Stimulated activated CD4-positive, alpha-beta T cell treated with anti-CD3 and anti-CD28 coated beads, Interleukin-4, amount 100 ng/mL, for 24 hours (primary cell): ENCODE data around the gene MBNL2.

Experiments used
- DNase-seq: peaks from one replicate; pipeline ENCODE4 v3.0.0-alpha.2; 2020

Gene MBNL2

DNA sequence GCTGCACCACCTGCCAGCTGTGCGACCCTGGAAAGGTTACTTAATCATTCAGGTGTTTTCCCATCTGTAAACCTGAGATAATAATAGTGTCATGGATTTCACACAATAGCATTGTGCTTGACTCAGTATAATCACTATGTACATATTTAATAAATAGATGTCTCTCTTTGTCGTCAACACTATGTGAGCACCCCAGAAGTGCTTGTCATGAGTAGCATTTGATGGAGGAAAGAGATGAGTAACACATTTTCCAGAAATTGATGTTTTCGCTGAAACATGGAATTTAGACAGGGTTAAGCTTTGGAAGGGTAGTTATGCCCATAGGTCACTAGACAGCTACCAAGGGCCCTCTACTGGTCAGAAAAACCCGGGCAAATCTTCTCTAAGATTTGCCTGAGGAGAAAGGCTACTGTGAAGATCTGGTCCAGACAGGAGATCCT is 9.5 kb upstream of the MBNL2 start:
- no peak for DNase-seq

DNA sequence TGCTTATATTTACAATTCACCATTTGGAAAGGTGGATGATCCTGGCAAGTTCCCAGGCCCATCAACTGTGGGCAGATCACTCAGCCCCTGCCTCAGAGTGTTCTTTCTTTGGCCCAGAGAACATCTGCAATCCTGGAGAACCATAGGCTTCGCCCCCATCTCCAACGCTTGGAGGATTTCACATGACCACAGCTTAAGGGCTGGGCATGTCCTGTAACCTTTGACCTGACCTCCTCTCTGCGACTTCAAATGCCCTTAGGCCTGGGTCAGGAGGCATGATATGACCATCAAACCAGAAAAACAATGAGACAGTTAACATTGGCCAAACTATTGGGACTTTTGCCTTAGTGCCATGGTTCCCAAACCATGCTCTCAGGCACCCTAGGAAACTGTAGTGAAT is 7.2 kb upstream of the MBNL2 start:
- DNase-seq, result no peak

DNA sequence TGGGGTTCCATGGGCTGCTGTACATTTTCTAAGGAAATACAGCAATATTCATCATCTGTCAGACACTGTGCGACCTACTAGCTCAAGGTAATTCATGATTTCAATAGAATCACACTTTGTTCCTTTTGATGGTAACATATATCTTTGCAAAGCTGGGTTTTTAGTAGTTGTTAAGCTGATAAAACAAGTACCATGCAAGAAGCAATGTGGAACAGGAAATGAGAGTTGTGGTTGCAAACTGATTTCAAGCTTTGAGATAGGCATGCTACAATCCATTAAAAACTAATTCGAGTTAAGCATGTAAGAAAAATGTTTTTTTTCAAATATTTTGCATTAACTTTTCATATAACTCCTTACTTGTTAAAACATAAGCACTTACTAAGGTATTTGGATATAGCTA is 6.8 kb upstream of the MBNL2 start:
- DNase-seq, result no peak

DNA sequence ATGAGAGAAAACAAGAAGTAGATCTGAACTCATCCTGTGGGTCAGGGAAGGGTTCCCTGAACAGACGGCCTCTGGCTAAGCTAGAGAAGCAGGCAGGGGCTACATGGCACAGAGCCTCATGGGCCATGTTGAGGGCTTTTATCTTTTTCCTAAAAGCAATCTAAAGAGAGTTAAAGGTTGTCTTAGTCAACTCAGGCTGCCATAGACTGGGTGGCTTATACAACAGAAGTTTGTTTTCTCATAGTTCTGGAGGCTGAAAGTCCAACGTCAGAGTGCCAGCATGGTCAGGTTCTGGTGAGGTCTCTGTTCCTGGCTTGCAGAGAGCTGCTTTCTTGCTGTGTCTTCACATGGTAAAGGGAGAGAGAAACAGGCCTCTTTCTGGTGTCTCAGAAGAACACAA is 2.9 kb upstream of the MBNL2 start:
- no peak for DNase-seq

DNA sequence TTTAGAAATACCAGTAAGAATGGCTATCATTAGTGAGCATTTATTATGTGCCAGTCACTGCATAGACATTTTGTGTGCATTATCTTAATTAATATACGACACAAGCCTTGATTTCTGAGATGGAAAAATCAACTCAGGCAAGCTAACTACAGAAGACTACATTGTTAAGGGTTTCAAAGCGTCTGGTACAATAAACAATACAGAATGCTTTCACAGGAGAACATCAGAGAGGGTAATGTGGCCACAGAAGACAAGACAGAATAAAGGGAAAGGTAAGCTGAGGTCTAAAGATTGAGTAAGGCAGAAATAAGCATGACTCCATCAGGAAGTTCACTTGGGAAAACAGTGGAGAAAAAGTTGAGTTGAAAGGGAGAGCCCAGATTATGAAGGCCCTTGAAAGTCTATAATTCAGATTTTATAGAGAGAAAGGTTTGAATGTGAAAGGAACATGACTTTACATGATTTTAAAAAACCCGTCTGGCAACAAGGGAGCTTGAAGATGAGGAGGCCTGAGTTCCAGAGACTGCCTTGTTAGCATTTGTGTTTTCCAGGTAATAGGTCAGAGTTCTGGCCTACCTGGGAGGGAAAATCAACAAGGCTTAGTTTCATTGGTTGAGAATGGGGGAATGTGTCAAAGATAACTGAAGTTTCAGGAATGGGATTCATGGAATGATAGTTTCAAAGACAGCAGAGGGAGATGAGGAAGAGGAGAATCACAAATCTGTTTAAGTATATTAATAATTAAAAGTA is 1.8 kb upstream of the MBNL2 start:
- no peak for DNase-seq

DNA sequence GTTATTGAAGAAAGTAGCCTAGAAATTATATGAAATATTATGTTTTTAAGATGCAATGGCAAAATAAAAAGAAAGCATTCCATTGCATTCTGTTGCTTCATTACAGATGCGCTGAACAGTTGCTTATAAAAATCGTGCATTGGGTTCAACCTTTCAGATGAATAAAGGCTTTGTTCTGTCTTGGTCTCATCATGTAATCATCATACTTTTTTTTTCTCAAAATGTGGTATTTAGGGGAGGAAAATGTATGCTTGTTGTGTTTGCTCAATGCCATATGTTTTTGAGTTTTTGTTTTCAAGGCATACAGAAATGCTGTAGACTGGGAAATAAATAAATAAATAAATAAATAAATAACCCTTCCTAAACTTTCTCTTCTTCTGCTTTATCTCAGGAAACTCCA is 1.1 kb upstream of the MBNL2 start:
- no peak for DNase-seq

DNA sequence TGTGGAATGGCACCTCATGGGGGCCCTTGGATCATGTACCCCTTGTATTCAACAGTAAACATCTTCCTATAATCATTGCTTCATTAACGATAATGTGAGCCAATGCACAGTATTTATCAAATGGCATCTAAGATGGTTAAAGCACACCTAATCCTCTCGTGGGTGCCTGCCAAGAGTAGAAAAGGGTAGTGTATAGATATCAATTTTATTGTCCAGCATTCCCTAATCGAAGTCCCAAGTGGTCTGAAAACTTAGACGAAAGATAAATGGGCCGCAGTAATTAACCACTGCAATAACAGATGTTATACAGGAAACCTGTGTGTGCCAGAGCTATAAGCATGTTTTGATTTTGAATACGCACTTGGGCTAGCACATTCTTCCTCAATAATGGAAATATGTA is 667 bp upstream of the MBNL2 start:
- no peak for DNase-seq

DNA sequence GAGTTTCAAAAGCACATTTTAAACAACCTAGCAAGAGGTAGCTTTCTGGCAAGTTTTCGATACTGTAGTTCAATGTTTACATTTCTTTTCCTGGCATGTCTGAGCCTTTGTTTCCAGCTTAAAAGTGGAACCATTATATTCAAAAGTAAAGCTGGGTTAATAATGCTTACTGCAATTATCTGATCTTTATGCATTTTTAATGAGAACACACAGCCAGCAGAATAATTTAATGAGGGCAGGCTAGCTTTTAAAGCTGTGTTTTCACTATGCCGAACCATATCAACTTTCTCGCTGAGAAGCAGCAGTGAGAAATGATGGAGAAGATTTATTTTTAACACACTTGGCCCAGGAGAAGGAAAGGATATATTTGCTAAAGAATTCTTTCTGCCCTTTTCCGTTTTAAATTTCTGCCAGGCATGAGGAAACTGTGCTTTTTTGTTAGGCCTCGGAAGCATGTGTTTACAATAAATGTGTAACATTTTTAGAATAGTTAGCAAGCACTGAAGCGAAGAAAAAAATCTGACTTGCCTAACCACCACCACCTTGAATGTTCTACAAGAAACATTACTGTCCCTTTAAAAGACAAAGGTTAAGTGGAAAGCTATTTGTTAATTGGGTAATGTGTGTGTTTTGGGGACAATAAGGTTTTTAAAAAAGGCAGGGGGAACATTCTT is 1.0 kb downstream of the MBNL2 start:
- DNase-seq, result no peak

DNA sequence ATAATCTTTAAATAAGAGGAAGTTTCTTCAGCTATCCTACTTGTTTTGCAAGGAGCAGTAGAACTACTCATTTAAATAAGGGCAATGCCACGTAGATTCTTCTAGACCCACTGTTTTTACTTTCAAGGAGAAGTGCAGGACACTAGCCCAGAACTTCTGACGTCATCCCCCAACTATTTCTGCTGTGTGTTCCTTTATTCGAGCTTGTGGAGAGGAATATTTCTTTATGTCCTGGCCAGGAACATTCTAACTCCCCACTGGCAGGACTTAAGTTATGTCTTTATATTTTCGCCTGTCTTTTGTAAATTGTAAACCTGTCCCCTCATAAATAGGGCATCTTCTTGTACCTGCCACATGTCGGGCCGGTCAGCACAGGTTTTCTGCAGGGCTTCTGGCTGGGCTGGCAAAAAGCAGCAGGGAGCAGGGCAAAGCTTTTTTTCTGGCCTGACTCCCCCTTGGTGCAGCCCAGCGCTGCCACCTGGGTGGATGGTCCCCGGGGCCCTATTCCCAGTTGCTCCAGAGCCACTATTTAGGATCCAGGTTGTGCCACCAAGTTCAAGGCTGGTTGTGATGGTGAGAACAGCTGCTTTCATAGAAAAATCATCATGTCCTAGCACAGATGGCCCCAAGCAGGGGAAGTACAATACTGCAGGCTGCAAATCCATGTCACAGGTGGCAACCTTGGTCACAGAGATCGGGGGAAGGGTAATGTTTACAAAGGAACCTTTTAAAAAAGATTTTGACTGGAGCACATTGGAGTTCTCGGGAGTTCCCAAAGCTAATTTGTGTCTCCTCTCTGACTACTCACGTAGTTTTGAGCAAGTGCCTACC is 1.8 kb downstream of the MBNL2 start:
- no peak for DNase-seq

DNA sequence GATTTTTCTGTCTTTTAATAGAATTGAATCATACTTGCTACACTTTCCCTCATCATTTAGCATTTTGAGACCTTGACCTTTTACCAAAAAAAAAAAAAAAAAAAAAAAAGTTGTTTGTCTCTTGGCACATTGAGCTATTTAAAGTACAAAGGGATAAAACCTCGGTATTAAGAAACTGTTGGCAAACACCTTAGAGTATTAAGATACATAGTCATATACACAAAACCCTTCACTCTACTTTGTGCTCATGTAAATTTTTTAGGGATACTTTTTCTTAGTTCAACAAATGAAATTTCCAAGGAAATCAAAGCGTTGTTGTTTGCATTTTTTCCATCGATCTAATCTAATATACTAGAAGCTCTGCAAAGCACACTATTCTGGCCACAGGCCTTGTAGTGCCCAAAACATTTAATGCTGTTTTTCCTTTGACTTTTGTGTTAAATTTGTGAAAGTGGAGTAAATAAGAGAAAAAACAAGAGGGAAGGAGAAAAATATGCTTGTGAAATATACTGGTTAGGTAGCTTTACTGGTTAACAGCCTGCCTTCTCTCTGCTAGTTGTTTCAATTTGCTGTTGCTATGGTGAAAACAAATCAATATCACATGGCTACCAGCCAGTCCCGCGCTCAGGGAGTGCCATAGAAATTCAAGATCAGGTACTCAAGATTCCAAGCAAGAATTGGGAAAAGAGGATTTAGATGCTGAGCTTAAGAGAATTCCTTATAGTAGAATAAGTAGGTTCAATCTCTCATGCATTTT is 2.6 kb downstream of the MBNL2 start:
- peak; percentile 21 for DNase-seq

DNA sequence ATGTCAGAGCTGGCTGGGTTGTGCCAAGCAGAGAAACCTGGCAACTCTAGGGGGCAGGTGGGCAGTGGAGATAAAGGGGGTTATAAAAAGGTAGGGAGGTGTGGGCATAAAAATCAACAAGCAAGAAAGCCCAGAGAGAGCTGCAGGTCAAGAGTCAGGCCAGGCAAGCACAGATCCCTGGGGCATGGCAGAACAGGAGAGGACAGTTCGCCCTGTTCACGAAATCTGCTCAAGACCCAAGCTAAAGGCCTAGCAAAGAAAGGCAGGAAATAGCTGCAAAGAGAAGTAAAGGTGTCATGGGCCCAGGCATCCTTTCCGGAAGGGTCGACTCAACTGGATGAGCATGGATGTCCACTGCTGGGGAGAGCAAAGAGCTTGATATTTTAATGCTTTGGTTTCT is 3.4 kb downstream of the MBNL2 start:
- no peak for DNase-seq

DNA sequence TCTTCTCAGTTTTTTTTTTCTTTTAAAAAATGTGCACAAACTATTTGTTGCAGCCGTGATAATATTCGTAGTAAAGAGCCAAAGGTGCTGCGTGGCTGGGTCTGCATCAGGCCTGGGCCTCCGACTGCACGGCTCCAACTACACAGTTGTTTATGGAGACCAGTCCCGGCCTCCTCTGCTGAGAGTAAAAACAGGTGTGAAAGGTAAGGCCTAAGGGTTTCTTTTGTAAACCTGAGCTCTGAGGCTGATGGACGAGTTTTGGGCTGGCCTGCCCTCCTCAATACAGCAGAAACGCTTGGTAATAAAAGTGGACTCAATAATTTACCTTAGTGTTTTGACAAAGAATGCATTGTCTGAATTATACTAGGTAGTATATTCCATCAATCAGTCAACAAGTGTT is 3.9 kb downstream of the MBNL2 start:
- no peak for DNase-seq

DNA sequence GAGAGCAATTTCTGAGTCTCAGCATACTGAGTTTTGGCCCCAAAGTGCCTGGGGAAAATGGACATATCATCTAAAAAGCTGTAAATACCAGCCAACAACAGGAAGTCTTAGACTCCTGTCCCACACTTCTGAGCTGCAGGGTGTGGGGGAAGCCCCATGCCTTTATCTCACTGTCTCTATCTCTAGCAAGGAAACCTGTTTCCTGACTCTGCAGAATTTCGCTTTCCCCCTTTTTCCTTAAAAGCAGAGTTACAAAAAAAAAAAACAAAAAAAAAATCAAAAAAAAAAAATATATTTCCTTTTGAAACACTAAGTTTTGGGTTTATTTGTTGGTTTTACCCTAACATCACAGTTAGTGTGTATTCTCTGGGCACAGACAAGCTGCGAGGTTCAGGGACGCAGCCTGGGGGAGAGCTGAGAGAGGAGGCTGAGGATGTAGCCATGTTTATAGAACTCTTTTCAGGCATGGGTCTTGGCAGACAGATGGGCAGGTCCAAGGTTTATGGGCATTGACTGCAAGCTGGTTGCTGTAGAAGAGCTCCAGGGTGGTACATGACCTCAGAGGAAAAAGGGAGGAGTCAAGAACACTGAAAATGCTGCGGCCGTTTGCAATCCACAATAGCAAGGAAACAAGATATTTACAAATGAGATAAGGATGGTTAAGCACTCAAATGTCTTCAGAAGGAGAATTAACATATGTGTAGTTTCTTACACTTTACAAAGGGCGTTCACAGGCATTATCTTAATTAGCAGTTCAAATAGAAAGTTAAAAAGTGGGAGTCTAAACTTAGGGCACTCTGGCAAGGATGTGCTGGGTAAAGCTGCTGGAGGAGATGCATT is 4.9 kb downstream of the MBNL2 start:
- peak; percentile 42 for DNase-seq

DNA sequence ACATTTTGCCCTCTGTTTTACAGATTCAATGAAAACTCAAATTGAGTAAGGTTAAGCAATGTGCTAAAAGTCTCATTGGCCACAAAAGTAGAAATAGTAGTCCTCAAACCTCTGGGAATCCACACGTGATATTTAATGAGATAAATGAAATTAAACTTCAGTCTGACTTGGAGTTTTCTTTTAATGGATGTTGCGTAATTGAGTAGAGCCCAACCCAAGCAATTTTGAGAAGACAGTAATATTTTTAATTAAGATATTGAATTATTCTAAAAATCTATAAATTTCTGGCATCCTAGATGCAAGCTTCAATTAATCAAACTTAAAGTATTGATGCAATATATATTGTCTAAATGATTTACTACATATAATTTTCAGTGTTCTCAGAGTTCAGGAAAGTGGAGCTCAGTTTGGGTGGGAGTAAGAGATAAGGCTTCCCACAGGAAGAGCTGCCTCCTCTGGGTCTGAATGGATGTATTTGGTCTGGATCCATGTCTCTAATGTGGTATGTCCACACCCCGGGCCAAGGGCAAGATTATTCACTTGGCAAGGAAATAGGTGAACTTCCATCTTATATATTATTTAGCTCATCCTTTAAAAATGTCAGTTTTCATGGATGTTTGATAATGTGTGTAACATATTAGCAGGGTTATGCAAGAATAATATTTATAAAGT is 6.9 kb downstream of the MBNL2 start:
- DNase-seq, result no peak

DNA sequence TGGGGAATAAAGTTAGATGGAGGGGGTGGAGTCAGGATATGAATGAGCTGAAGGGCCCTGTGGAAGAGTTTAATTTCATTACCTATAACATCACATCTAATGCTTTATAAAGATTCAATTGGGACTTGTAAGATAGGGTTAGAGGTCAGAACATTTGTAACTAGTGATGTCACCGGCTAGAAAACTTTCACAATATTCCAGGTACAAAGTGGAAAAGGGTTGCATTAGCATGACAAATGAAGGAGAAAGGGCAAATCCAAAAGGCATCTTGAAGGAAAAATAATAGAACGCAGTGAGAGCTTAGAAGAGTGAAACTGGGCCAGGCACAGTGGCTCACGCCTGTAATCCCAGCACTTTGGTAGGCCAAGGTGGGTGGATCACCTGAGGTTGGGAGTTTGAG is 7.6 kb downstream of the MBNL2 start:
- DNase-seq, result no peak

DNA sequence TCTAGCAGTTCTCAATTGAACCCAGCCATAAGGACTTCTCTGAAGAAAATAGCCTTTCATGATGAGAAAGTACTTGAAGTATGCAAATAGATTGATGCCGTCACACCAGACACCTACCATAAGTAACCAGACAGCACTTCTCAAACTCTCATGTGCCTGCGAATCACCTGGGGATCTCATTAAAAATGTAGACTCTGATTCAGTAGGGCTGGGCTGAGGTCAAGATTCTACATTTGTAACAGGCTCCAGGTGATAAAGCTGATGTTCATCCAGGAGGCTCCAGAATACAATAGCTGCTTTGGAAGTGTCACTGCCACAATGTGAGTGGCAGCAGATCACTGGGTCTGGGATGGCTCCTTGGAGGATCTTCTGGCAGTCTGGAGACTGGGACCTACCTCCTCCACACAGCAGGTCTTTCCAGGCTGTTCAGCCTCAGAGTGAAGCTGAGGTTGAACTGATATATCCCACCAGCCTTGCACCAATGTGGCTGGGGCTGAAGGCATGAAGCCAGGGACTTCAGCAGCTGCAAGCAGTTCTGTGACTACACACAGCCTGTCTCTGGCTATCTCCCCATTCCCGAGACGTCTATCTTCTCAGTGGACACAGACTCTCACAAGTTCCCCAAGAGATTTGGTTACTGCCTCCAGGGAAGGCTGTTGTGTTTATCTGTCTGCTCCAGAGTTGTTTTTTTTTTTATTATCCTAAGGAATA is 9.1 kb downstream of the MBNL2 start:
- DNase-seq, result no peak

DNA sequence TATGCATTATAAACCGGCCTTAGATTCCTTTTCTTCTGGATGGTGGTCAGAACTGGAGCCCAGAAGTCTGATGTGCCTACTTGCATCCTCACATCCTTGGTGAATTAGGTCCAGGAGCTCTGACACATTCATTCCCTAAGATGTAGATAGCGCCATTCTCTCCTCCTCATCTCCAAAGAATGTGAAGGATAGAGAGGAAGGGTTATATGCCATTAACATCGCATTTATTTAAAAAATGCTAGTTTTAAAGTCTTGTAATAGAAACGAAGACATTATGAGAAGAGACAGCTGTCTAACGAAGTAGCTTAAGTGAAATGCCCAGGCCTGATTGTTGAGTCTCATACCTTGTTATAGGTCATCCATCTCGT is 9.7 kb downstream of the MBNL2 start:
- no peak for DNase-seq

DNA sequence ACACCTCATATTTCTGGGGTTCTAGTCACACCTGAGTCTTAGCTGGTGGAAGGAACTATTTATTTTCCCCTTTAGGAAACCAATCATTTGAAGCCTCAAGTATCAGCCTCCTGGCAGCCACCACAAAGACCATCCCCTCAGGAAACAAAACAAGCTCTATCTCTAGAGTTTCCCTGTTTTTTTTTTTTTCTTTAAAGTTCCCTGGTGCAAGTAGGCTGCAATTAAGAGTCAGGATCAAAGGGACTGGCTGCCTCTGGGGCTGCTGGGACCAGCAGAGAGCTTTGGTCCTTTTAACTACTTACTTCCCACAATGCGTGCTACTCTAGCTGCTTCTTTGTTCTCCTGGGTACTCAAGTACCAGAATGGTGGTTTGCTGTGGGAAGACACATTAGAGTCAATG is 11.4 kb downstream of the MBNL2 start:
- no peak for DNase-seq

DNA sequence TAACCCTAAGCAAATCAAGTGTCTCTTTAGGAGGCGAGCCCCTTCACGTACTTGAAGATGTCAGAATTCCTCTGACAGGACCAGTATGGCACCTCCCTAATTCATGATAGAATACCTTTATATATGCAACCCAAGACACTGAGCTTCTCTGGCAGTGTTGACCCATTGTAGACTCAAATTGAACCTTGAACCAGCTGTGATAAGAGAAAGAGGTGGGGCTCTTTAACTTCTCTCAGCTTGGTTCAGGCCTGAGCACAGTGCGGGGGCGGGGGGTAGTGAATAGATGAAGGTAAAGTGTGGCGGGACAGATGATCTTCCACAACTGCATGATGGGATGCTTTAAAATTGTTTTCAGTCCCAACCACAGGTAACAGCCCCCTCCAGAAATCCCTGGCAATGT is 12.1 kb downstream of the MBNL2 start:
- no peak for DNase-seq

DNA sequence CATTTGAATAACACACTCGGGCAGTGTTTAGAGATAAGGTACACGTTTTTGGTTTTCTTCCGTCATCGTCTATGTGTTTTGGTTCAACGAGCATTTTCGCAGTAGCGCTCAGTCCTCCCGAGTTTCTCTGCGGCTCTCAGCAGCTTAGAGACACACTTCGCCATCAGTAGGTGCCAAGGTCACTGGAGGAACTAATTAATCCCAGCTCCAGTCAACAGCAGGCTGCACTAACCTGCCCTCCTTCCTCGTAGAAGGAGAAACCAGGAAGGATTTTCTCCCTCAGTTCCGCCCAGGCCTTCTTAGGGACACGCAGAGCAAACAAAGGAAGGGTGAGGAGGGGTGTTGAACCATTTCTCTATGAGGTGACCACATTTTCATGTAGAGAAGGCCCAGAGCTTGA is 12.6 kb downstream of the MBNL2 start:
- no peak for DNase-seq
